ENCODE measurements around the gene RTN4RL1.
"Not testable (repeated sequence)": the region's sequence is repeated elsewhere in the genome, so short reads cannot be mapped to it uniquely, and the experiment has no call there.

Gene RTN4RL1

GRCh38 chr17:2024572-2025219 lies 438 bp downstream of the RTN4RL1 start:
- peak in 1 of 14 donors; percentile 69 for DNase-seq

GRCh38 chr17:2023692-2024571 lies 1.2 kb downstream of the RTN4RL1 start:
- peak in 1 of 14 donors; percentile 33 for DNase-seq

- no peak for DNase-seq
Observed at GRCh38 chr17:2023256-2023655, 1.9 kb downstream of the RTN4RL1 start.

GRCh38 chr17:2022647-2023240 lies 2.4 kb downstream of the RTN4RL1 start:
- no peak for DNase-seq

DNA sequence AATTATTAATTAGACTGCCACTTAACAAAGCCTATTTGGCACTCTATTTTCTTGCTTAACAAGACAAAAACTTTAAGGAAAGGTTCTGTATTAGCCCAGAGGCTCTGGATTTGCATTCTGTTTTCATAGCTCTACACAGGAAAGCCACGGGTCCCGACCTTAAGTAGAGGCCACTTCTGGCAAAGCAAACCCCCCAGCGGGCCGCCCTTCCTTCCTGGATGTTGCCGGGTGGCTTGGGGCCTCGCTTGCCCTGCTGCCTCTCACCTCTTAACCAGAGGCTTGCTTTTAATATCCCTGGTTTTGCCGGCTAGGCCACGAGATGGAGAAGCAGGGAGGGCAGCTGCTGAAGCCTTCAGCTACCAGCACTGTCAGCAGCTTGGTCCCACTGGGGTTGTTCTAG lies 4.4 kb downstream of the RTN4RL1 start:
- DNase-seq, result no peak

GRCh38 chr17:2019723-2020122 lies 5.4 kb downstream of the RTN4RL1 start:
- peak in 1 of 14 donors; percentile 23 for DNase-seq

DNA sequence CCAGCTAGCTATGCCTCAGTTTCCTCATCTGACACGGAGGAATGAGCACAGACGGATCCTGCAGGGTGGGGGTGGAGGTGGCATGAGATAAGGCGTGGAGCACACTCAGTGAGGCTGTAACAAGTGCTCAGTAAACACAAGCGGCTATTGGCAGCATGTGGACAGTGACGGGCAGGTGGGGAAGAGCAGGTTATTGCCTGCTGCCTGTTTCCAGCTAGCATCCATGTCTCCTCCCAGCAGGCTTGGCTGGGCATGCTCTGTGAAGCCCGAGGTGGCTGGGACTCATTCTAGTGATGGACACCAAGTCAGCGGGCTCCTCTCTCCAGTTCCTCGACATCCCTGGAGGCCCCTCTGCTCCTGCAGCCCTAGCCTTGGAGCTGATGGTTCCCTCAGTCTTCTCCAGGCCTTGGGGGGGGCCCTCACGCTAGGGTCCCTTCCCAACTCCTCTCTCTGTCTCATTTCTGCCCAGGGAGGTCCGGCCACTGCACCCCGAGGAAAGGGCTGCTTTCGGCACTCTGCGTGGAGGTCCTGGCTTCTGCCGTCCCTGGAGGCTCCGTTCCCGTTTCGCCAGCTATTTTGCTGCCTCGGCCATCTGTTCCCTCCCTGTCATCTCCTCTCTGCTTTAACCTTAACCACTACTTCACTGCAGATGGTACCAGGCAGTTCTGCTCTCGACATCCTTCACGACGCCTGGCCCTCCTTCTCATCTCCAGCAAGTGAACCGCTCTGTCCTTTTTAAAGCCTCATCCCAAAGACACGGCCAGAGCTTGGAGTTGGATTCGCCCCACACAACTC lies 6.2 kb downstream of the RTN4RL1 start:
- DNase-seq, result peak in 1 of 14 donors; percentile 76

DNA sequence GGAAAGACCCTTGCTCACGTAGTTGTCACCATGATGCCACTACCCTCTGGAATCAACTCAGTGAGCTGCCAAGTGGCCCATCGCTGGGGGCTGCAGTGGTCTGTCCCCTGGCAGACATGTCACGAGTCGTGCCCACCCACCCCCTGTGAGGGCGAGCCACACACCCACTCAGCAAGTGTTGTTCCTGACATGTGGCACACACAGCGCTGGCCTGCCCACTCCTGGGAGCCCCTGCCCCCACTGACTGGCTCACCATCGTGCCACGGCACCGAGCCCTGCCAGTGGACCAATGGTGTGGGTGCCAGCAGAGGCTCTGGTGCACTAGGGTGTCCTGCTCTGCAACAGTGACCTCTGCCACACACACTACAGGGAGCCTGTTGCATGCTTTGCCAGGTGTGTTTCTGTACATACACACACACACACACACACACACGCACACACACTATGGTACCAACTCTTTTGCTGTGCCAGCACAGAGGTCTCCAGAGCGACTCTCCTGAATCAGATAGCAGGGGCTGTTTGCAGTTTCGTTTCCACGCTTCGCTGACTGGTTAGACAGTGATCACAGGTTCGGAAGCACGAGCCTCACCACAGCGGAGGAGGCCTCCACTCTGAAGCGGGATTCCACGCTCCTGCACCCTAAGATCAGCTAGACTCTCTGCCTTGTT lies 7.7 kb downstream of the RTN4RL1 start:
- DNase-seq, result no peak

- peak in 1 of 14 donors; percentile 52 for DNase-seq
Observed at GRCh38 chr17:2016494-2016893, 8.6 kb downstream of the RTN4RL1 start.

DNA sequence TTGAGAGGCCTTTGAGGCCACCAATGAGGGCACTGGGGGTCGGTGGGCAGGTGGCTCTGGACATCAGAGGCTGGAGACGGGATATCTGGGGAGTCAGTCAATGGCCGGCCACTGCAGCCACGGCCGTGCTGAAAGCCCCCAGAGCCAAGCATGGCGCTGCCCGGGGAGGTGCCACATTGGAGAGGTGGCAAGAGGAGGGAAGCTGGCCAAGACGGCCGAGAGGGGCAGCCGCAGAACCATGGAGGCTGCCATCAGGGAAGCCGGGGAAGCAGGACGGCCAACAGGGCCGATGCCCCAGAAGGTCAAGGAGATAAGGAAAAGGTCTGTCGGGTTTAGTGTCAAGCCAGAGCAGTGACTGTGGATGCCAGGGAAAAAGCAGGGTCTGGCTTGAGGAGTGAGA lies 9.8 kb downstream of the RTN4RL1 start:
- DNase-seq, result no peak

DNA sequence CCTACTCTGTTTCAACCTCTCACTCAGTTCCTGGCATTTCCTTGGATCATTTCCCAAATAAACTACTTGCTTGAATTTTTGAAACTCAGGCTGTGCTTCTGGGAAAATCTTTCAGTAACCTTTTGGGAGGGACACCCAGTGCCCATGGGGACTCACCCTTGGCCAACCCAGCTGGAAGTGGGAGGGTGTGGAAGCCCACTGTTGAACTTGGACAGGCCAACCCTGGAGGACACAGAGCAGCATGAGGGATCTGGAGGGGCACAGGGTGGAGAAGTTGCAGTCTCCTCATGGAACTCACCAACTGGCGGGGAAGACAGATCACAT lies 11.2 kb downstream of the RTN4RL1 start:
- DNase-seq, result no peak

DNA sequence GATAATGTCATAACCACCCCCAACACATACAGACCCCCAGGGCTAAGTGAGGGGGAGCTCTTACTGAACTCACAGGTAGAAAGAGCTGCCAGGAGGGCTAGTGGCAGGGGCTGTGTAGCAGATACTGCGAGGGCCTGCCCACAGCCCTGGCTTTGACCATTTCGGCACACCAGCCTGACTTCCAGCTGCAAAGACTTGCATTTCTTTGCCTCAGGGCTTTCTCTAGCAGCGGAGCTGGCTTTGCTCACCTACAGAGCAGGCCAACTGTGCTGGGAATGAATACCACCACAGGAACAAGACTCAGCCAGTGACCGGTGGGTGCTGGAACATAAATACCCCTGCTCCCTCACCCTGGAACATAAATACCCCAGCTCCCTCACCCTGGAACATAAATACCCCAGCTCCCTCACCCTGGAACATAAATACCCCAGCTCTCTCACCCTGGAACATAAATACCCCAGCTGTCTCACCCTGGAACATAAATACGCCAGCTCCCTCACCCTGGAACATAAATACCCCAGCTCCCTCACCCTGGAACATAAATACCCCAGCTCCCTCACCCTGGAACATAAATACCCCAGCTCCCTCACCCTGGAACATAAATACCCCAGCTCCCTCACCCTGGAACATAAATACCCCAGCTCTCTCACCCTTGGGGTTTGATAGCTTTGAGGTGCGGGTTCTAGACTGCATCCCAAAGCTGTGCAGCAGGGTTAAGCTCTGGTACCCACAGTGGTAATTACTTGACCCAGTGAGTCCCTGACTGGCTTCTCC lies 11.7 kb downstream of the RTN4RL1 start:
- DNase-seq, result not testable (repeated sequence)

- no peak for DNase-seq
Observed at GRCh38 chr17:2012499-2012898, 12.6 kb downstream of the RTN4RL1 start.

DNA sequence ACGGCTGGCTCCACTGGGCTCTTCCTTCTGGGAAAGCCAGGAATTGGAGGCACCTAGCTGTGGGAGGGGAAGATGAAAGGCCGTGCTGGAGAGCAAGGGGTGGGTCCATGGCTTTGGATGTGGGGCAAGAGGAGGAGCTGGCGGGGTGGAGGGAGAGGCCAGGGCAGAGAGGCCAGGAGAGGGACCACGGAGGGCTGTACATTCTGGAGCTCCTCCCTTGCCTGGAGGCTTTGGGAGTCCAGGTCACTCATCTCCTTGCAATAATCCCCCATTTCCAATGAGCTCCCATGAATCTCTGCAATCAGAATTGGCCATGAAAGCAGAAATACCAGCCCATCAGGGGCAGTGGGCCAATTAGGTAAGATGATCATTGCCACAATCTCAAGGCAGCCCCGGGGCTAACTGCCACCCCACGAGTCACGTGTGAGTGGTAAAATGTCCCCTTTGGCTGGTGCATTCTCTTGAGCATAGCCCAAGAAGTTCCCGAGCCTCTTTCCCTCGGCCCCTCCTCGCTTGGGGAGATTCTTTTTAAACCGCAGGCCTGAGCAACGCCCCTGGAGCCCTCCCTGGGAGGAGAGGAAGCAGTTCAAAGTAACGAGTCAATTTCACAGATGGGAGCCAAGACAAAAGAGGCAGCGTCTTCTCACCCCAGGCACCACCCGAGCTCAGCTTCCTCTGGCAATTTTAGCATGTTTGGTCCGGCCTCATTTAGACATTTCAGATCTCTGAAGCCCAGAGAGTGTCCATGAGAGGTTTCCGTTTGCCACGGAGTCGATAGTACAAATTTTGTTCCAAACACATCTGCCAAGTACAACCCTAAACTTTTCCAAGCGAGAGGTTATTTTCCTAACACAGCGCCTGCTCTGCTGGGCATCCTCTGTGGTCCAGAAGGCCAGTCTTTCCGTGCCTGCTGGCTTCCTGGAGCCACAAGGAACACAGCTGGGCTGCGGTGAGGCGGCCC lies 13.4 kb downstream of the RTN4RL1 start:
- no peak for DNase-seq

DNA sequence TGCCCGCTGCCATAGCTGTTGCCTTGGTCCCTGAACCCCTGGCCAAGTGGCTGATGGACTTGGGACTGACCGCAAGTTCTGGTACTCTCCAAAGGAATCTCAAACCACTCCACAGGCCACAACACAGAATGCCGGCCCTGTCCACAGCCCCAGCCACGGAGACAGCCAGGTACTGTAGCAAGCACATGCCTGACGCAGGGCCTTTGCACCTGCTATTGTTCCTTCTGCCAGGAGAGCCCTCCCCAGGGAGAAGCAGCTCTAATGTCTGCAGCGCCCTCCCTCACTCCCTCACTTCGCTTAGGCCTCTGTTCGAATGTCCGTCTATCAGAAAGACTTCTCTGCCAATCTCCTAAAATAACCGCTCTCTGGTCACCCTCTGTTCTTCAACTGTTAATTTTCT lies 15.4 kb downstream of the RTN4RL1 start:
- no peak for DNase-seq

DNA sequence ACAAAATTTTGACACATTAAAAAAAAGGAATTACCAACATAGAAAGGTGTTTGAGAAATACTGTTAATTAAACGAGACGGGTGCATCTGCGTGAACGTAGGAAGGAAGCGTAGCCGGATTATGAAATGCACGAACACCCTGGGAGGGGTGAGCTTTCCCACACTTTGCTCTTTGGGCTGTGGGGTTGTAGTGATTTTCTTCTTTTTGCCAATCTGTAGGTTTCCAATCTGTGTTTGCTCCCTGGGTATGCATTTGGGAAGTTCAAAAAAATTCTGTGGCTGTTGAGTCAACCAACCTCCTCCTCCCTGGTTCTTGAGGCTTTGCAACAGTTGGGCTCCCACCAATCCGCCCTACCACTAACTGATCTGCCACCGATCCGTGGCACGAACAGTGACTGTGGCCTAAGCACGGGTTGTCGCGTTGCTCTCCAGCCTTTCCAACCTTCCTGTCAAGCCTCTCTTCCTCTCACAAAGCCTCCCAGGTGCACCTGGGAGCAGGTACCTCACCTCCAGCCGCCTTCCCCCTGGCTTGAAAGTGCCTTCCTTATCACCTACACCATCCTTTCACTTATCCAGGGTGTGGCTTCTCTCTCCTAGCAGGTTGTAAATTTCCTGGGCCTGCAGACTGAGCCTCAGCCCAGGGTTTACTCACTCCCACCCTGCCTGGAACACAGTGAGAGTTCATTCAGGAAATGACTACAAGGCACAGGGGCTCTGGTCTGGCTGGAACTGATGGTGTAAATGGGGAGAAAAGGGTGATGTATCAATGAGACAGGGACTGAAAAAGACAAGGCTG lies 16.6 kb downstream of the RTN4RL1 start:
- no peak for DNase-seq

- DNase-seq, result no peak
Observed at GRCh38 chr17:2004435-2004952, 20.6 kb downstream of the RTN4RL1 start.

DNA sequence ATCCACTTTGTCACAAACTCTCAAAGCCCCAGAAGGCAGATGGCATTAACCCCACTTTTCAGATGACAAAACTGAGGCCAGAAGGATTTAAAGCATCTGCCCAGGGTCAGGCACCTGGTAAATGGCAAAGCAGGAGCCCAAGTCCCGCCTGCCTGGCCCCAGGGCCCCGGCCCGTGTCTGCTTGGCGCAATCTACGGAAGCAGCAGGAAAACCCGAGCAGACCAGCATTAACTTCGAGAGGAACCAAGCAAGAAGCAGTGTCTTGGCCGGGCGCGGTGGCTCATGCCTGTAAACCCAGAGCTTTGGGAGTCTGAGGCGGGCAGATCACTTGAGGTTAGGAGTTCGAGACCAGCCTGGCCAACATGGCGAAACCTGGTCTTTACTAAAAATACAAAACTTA lies 21.6 kb downstream of the RTN4RL1 start:
- DNase-seq, result no peak

DNA sequence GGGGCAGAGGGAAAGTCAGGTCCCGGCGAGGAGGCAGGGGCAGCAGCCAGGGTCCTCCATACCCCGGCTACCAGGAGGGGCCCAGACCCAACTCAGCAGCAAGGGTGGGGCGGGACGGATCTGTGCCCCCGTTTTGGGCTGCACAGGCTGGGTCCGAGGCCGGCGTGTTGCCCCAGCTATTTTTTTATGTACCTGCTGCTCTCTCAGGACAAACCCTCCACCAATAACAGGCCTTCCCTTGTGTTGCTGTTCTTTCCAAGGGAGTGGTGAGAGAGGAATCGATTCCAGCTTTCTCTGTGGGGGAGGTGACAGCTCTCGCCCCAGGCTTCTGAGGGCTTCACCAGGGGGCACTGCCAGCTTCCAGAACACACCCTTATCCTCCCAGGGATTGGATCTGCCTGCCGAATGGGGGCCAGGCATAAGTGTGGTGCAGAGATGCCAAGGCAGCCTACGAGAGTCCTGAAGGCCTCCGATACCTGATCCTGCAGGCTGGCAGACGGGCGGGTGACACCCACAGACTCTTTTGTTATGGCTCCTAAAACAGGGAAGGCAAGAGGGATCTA lies 22.3 kb downstream of the RTN4RL1 start:
- no peak for DNase-seq
